AG20443 (cell line): ENCODE measurements around the gene ACOT7.

Source experiments
- DNase-seq: peaks from one replicate; pipeline ENCODE4 v3.0.0; 2012; ENCODE audit warnings: low spot score, mixed read lengths

Gene ACOT7

GRCh38 chr1:6269720-6270400, 123.7 kb downstream of the ACOT7 start:
- DNase-seq, result no peak

DNA sequence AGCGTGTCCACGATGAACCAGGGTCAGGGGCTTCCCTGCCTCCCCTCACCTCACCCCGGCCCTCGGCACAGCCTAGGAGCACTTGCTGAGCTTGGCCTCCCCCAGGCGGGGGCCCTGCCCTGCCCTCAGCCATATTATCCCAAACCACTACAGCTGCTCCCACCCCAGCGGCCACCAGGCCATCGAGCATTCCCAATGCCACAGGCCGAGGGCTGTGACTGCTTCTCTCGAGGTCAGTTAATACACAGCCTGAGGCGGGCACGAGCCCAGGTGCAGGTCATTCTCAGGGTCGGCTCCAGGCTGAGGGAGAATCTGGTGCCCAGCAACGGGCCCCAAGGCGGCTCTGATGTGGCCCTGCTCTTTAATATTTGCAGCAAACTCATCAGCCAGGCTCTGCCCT, 124.3 kb downstream of the ACOT7 start:
- DNase-seq, result no peak

DNA sequence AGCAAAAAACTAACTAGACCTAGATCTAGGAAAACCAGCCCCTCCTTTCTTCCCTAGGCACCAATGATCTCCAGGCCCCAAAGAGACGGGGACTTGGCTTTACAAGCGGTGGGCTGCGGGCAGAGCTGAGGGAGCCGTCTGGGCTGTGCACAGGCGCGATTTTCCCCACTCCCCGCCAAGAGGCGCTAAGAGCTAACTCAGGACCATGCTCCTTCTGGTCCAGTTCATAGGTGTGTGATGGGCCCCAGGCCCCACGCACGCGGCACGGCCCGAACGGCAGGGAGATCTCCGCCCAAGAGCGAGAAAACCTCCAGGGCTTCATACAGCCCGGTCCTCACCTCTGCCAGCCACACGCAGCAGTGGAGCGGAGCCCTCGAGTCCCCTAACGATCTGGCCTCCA, 125.2 kb downstream of the ACOT7 start:
- DNase-seq, result no peak

DNA sequence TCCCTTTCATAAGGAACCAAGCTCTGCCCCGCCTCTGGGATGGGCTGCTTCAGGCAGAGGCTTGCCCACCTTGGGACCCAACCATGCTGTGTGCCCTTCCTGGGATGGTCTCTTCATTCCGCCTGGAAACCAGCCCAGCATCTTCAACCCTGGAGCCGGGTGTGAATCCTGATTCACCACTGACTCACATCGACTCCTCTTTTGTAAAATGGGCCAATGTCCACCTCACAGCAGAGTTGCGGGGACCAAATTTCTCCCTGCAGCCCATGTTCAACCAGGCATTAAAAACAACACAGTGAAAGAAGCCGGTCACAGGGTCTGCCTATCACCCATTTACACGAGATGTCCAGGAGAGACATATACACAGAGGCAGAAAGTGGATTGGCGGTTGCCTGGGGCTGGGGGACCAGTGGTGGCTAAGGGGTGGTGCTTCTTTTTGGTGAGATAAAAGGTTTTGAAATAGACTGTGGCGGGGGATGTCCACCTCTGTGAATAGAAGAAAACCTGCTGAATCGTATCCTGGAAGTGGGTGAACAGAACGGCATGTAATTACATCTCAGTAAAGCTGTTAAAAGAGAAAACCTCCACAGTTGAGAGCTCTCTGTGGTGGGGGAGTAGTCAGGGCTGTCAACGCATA, 125.8 kb downstream of the ACOT7 start:
- no peak for DNase-seq

- DNase-seq, result no peak
These were observed 126.9 kb downstream of the ACOT7 start for GRCh38 chr1:6266641-6267040.

GRCh38 chr1:6265151-6265550, 128.4 kb downstream of the ACOT7 start:
- DNase-seq, result no peak

- DNase-seq, result no peak
These were observed 129.9 kb downstream of the ACOT7 start for GRCh38 chr1:6263716-6264115.

- DNase-seq, result no peak
These were observed 130.8 kb downstream of the ACOT7 start for GRCh38 chr1:6262555-6263420.

- DNase-seq, result no peak
These were observed 132.0 kb downstream of the ACOT7 start for GRCh38 chr1:6261615-6261995.

DNA sequence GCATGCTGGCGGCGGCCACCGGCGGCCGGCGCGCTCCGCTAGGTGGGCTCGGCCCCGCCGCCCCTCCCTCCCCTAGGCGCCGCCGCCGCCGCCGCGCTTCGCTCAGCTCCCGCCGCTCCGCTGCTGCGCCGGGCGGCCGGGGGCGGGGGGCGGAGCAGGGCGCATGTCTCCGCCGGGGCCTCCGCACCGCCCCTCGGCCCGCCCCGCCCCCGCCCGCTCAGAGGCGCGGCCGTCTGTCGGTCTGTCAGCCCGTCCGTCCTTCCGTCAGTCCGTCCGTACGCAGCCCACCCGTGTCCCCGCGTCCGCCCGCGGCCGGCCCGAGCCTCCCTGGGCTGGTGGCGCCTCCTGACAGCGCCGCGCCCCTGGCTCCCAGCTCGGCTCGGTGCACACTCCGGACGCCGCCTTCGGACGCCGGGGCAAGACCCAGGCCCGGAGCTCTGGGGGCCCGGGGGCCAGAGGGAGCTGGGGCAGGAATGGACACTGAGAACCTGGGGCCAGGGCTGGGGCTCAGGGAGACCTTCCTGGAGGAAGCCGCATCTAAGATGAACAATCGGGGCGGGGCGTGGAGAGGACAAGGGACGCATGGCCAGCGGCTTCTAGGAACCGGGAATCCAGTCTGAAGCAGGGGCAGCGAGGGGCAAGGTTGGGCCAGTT, 132.5 kb downstream of the ACOT7 start, which contains the start of gene GPR153:
Gene GPR153, minus strand, starts transcription at position 138 of the 654 bp plus-strand sequence. CDS start 6,193 bp downstream, outside the sequence.
- peak; percentile 87 for DNase-seq

GRCh38 chr1:6260433-6260934, 133.1 kb downstream of the ACOT7 start:
- no peak for DNase-seq

DNA sequence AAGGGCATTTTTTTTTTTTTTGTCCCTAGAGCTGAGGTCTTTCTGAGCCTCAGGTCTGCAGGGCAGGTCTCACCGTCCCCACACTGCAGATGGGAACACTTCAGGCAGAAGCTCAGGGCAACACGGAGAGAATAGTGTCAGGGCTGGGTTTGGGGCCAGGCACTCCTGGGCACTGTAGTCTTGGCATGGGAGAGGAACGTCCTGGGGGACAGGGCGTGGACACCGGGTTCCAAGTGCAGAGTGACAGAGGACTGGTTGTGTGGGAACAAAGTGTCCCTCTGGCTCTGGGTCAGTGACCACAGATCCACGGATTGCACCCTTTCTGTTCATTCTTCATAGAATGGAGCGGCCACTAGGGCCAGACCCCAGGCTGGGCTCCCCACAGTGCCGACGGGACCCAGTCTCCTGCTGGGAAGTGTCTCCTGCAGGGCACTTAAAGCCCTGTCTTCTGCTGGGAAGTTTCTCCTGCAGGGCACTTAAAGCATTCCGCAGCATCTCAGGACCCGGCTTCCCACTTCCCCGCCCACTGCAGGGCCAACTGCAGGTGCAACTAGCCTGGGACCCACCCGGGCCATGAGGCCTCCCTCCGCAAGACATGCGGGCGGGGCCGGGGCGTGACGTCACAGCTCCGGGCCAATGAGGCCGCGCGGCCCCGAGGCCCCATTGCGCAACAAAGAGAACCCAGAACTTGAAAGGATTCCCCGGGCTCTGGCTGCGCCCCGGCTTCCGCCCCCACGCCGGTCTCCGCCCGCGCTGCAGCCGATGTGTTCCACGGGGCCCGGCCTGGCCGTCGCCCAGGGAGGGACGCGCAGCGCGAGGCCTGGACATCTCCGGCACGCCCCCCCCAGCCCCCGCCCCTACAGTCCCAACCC, 133.8 kb downstream of the ACOT7 start:
- peak; percentile 94 for DNase-seq

DNA sequence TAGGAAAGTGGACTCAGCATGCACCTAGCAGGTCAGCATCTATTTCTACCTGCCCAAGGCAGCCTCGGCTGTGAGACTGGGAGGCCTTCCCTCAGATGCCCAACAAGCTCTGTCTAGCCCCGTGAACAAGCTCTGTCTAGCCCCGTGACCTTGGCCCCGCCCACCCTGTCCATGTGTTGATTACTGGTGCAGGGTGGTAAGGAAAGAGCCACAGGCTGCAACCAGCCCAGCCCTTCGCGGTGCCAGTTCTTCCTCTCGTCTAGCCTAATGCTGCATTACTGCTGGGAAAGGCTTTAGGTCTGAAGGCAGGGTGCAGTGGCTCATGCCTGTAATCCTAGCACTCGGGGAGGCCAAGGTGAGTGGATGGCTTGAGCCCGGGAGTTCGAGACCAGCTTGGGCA, 134.9 kb downstream of the ACOT7 start:
- DNase-seq, result no peak

- DNase-seq, result no peak
These were observed 136.0 kb downstream of the ACOT7 start for GRCh38 chr1:6257541-6258069.

DNA sequence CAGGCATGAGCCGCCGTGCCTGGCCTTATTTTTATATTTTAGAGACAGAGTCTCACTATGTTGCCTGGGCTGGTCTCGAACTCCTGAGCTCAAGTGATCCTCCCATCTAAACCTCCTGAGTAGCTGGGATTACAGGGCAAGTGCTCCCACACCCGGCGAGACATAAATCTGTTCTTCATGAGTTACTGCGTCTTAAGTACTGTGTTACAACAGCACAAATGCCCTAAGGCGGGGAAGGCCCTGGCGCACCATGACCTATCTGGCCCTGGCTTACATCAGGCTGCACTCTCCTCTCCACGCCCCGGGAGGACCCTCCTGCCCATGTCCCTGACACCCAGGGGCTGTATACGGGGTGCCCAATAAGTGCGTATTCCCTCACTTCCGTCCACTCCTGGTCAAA, 136.9 kb downstream of the ACOT7 start:
- DNase-seq, result no peak

DNA sequence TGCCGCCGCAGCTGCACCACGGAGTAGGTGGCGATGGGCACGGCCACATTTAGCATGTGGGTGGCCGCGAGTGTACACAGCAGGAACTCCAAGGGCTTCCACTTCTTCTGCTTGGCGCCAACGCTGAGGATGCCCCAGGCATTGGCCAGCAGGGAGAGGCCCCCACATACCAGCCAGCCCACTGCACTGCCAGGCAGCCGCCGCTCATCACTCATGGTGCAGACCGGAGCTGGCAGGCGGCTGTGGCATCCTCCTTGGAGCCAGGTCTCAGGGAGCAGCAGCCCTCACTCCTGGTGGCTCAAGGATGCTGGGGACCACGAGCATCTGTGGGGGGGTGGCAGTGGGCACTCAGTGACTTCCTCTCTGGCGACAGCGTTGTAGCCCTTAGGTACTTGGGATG, 138.9 kb downstream of the ACOT7 start:
- no peak for DNase-seq

GRCh38 chr1:6253380-6253779, 140.2 kb downstream of the ACOT7 start:
- no peak for DNase-seq

DNA sequence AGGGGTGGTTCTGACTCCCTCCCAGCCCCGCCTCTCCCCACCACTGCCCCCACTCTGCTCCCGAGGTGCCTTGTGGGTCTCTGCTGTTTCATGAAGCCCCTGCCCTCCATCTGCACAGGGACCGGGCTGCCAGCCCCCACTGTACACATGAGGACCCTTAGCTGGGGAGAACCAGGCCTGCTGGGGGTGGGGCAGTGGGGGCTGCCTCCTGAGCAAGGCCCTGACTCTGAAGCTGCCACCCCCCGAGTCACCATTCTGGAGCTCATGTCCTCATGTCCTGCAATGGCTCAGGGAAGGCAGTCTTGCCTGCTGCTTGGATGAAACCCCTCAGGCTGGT, 141.2 kb downstream of the ACOT7 start:
- no peak for DNase-seq

DNA sequence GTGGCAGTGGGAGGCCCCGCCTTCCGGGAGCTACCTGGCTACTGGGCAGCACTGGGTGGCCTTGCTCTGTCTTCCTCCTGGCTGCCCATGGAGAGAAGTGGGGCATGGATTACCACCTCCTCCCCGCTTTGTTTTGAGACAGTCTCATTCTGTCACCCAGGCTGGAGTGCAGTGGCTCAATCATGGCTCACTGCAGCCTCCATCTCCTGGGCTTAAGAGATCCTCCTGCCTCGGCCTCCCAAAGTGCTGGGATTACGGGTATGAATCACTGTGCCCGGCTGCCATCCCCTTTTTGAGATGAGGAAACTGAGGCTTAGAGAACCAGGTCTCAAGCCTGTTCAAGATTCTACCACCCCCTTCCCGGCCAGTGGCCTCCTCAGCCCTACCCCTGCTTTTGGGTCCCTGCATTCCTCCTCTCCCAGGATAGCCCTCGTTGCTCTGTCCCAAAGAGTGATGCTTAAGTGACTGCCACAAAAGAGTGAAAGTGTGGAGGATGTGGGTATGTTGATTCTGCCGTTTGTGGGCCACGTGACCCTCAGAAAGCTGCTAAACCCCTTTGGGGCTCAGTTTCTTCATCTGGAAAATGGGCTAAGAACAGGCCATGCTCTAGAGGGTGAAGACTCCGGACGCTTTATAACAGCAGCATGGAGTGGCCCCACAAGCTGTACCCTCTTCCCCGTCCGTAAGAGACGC, 141.7 kb downstream of the ACOT7 start:
- DNase-seq, result no peak

- no peak for DNase-seq
These were observed 142.3 kb downstream of the ACOT7 start for GRCh38 chr1:6251233-6251632.
